ENCODE results near the gene KLF7.

- TF ChIP-seq CTCF (IDR thresholded peaks at IDR 0.05) (no peak), ZFX (IDR thresholded peaks at IDR 0.05; ENCODE audit: borderline replicate concordance) (no peak)
Observed at GRCh38 chr2:207108440-207108839, 57.3 kb downstream of the KLF7 start.

Measured in 22Rv1 (cell line).